GM23338 (cell line): ENCODE data around the gene NOXA1. TPM values are rescaled to one million over a fixed set of nuclear protein-coding genes. Genes with fewer than 3 reads are reported as not detected.

ENCODE experiments used
- ATAC-seq: fragments of 200-7000 bp; cut with Tn5 transposase; 3 replicates; pipeline ENCODE4 v1.9.1; 2020
- DNase-seq: peaks from one replicate; pipeline ENCODE4 v3.0.0-alpha.2; 2015; ENCODE audit warnings: low spot score
- H2AFZ ChIP-seq: fragments of 200-600 bp; sonication (generic); 2 replicates; pipeline ENCODE4 v1.8.0; 2016; ENCODE audit warnings: antibody characterized with exemption, mild to moderate bottlenecking, moderate library complexity
- H3F3A ChIP-seq: fragments of 200-600 bp; sonication (generic); replicated peaks from 2 replicates; pipeline ENCODE4 v1.8.0; 2017; ENCODE audit warnings: antibody characterized with exemption, mixed run types, low read depth
- H3K27ac ChIP-seq: fragments of 200-600 bp; sonication (generic); 2 replicates; pipeline ENCODE4 v1.6.1; 2016; ENCODE audit warnings: low read depth
- H3K27me3 ChIP-seq: fragments of 200-600 bp; sonication (generic); 2 replicates; pipeline ENCODE4 v1.8.0; 2016; ENCODE audit warnings: mild to moderate bottlenecking, mixed run types, moderate library complexity; ENCODE audit not compliant: insufficient read depth
- H3K36me3 ChIP-seq: fragments of 200-600 bp; sonication (generic); 2 replicates; pipeline ENCODE4 v1.8.0; 2016; ENCODE audit warnings: mild to moderate bottlenecking; ENCODE audit not compliant: insufficient read depth
- H3K4me1 ChIP-seq: fragments of 200-600 bp; sonication (generic); 2 replicates; pipeline ENCODE4 v1.8.0; 2016; ENCODE audit warnings: mild to moderate bottlenecking, moderate library complexity; ENCODE audit not compliant: insufficient read depth
- H3K4me2 ChIP-seq: fragments of 200-600 bp; sonication (generic); 2 replicates; pipeline ENCODE4 v1.7.1; 2017; ENCODE audit warnings: mixed run types
- H3K4me3 ChIP-seq: fragments of 200-600 bp; sonication (generic); 2 replicates; pipeline ENCODE4 v1.6.1; 2016; ENCODE audit warnings: mixed run types
- H3K79me2 ChIP-seq: fragments of 200-600 bp; sonication (generic); replicated peaks from 2 replicates; pipeline ENCODE4 v1.8.0; 2017; ENCODE audit warnings: mild to moderate bottlenecking; ENCODE audit not compliant: insufficient read depth
- H3K9me2 ChIP-seq: fragments of 200-600 bp; sonication (generic); 2 replicates; pipeline ENCODE4 v1.8.0; 2017; ENCODE audit not compliant: insufficient read depth
- H4K20me1 ChIP-seq: fragments of 200-600 bp; sonication (generic); replicated peaks from 2 replicates; pipeline ENCODE4 v1.8.0; 2017; ENCODE audit warnings: mild to moderate bottlenecking; ENCODE audit not compliant: insufficient read depth
- H3K27ac Mint-ChIP-seq: 2 replicates; pipeline ENCODE4 v1.8.0; 2020; ENCODE audit warnings: inconsistent platforms, mild to moderate bottlenecking, moderate library complexity, mixed read lengths
- H3K27me3 Mint-ChIP-seq: 3 replicates; pipeline ENCODE4 v1.8.0; 2022; ENCODE audit warnings: low read depth, mild to moderate bottlenecking, moderate library complexity, mixed read lengths, inconsistent platforms; ENCODE audit not compliant: insufficient read depth, poor library complexity
- H3K36me3 Mint-ChIP-seq: 3 replicates; pipeline ENCODE4 v1.8.0; 2021; ENCODE audit warnings: low read depth, mild to moderate bottlenecking, inconsistent platforms, moderate library complexity, mixed read lengths
- H3K4me1 Mint-ChIP-seq: 3 replicates; pipeline ENCODE4 v1.8.0; 2020; ENCODE audit warnings: mild to moderate bottlenecking, inconsistent platforms, mixed read lengths
- H3K4me3 Mint-ChIP-seq: 3 replicates; pipeline ENCODE4 v1.8.0; 2021; ENCODE audit warnings: moderate library complexity, mild to moderate bottlenecking, inconsistent platforms, mixed read lengths
- H3K9me3 Mint-ChIP-seq: 3 replicates; pipeline ENCODE4 v1.8.0; 2020; ENCODE audit warnings: moderate library complexity, mild to moderate bottlenecking, inconsistent platforms, mixed read lengths
- CREB1 ChIP-seq: fragments of 250-450 bp; sonication (Bioruptor Pico); IDR thresholded peaks from 2 replicates; pipeline ENCODE4 v1.5.0; 2020; ENCODE audit warnings: low read depth, mild to moderate bottlenecking, moderate library complexity
- CTCF ChIP-seq, 2 experiments: fragments of 200-600 bp in 1 of 2; sonication (generic) in 1 of 2; conservative IDR thresholded peaks; 2 replicates each; pipeline versions ENCODE4 v1.5.1 to v1.6.1; 2016 to 2017; ENCODE audit warnings: antibody characterized with exemption in 2 of 2, low read depth in 2 of 2, mild to moderate bottlenecking in 2 of 2, moderate library complexity in 1 of 2
- ETS1 ChIP-seq: IDR thresholded peaks from 2 replicates; pipeline ENCODE4 v1.6.1; 2016; ENCODE audit warnings: antibody characterized with exemption
- EZH2 ChIP-seq: fragments of 200-600 bp; sonication (generic); IDR thresholded peaks from one replicate; pipeline ENCODE4 v1.8.0; 2017; ENCODE audit warnings: antibody characterized with exemption, mild to moderate bottlenecking, low read depth; ENCODE audit not compliant: unreplicated experiment
- EZH2phosphoT487 ChIP-seq: fragments of 200-600 bp; sonication (generic); IDR thresholded peaks from one replicate; pipeline ENCODE4 v1.8.1; 2018; ENCODE audit warnings: antibody characterized with exemption; ENCODE audit not compliant: unreplicated experiment
- NANOG ChIP-seq: IDR thresholded peaks from 2 replicates; pipeline ENCODE4 v1.6.1; 2016; ENCODE audit warnings: antibody characterized with exemption, borderline replicate concordance
- POLR2AphosphoS5 ChIP-seq: IDR thresholded peaks from 2 replicates; pipeline ENCODE4 v1.6.1; 2016; ENCODE audit warnings: antibody characterized with exemption, low read depth
- REST ChIP-seq: IDR thresholded peaks from one replicate; pipeline ENCODE4 v1.6.1; 2018; ENCODE audit warnings: antibody characterized with exemption; ENCODE audit not compliant: unreplicated experiment
- STAT1 ChIP-seq: IDR thresholded peaks from one replicate; pipeline ENCODE4 v1.6.1; 2016; ENCODE audit warnings: antibody characterized with exemption; ENCODE audit not compliant: unreplicated experiment
- ZNF114 ChIP-seq: fragments of 250-450 bp; sonication (Bioruptor Pico); IDR thresholded peaks from 2 replicates; pipeline ENCODE4 v1.5.0; 2020; ENCODE audit warnings: mild to moderate bottlenecking, moderate library complexity
- ZNF331 ChIP-seq: fragments of 250-450 bp; sonication (Bioruptor Pico); IDR thresholded peaks from 2 replicates; pipeline ENCODE4 v1.5.0; 2020; ENCODE audit warnings: low read depth, mild to moderate bottlenecking, moderate library complexity
- ZNF462 ChIP-seq: fragments of 250-450 bp; sonication (Bioruptor Pico); IDR thresholded peaks from 2 replicates; pipeline ENCODE4 v1.5.0; 2020; ENCODE audit warnings: mild to moderate bottlenecking, moderate library complexity
- polyA plus RNA-seq: library from polyadenylated mRNA; unstranded; fragments of >200 nt; fragmentation: Nextera tagmentation; extraction: Ambion mirVana; gene quantifications from 2 replicates; pipeline ENCODE4 v1.2.1, GENCODE V29; 2016
- total RNA-seq: library from RNA; depleted of rRNA; stranded (reverse); fragments of >200 nt; shearing (Covaris generic); gene quantifications from 2 replicates; pipeline ENCODE4 v1.2.3, GENCODE V29; 2014

NOXA1 gene
- total and polyA plus RNA-seq, 2 experiments from 2014 or later: 0.59 to 0.68 TPM

GRCh38 chr9:137474271-137474670, 51.1 kb downstream of the NOXA1 start:
- DNase-seq (no peak), ATAC-seq (no peak)
- Histone ChIP-seq H3K9me2 (no peaks in the 10 kb centered on the region), H3K4me3 (no peak overlapping the region), H3K27ac (no peak overlapping the region), H3K27me3 (no peaks in the 10 kb centered on the region), H3K36me3 (no peaks in the 10 kb centered on the region; the same call in 1 of the 2 replicates), H3K79me2 (no peaks in the 10 kb centered on the region), H4K20me1 (no peaks in the 10 kb centered on the region), H3K4me2 (no peak overlapping the region), H2AFZ (no peak overlapping the region), H3K4me1 (no peaks in the 10 kb centered on the region), H3F3A (no peaks in the 10 kb centered on the region)
- Mint-ChIP-seq H3K27ac (no peak overlapping the region), H3K4me3 (no peak overlapping the region), H3K4me1 (peaks cover under 1% of the 10 kb centered on the region; the same call in 1 of the 3 replicates), H3K9me3 (peaks cover 25% of the 10 kb centered on the region), H3K36me3 (peaks cover 8% of the 10 kb centered on the region; the same call in 1 of the 3 replicates), H3K27me3 (peaks cover 2% of the 10 kb centered on the region)
- TF ChIP-seq NANOG (no peak), CTCF (conservative IDR thresholded peaks at IDR 0.05; ENCODE audit: low read depth in 2 of 2) (no peak), ZNF114 (no peak), EZH2phosphoT487 (no peak), ZNF331 (CRISPR knock-in tag) (no peak), REST (no peak), EZH2 (no peak), CREB1 (CRISPR knock-in tag) (no peak), ETS1 (no peak), ZNF462 (no peak), POLR2AphosphoS5 (no peak), STAT1 (no peak)
